CD4-positive, alpha-beta T cell treated with Interleukin-2 at 100 ng/mL for 4 hours (primary cell): Measurements from ENCODE around the gene LTBP3.

Source experiments
- DNase-seq: peaks from one replicate; pipeline ENCODE4 v3.0.0-alpha.2; 2020; ENCODE audit warnings: low spot score

Gene LTBP3

DNA sequence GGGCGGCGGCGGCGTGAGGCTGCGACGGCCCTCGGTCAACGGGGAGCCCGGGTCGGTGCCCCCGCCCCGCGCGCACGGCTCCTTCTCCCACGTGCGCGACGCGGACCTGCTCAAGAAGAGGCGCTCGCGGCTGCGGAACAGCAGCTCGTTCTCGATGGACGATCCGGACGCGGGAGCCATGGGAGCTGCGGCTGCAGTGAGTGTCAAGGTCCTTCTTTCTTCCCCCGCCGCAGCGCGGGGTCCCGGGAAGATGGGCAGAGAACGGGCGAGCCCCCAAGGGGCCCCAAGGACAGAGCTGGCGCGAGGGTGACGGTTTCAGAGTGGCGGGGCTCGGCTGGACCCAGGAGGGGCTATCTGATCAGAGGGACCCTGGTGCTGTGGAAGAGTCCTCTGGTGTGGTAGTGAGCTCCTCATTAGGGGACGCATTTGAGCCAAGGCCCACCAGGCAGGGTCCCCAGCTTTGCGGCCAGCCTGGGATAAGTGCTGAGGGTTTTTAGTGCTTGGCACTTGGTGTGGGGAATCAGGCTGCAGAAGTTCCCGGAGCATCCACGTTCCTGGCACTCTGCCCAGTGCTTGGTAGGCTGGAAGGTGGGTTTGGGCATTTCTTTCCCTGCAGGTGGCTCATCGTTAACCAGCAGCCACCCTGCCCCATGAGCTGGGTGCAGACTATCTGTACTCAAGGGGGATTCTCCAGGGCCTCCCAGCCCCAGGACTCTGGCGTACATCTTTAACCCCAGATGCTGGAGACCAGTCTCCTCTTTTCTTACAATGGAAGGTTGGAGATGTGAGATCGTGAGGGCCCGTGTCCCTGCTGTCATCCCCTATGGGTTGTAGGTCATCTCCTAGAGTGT, 27.5 kb upstream of the LTBP3 start:
- no peak for DNase-seq

- DNase-seq = no peak
Measured at GRCh38 chr11:65584723-65585171, 26.6 kb upstream of the LTBP3 start.

GRCh38 chr11:65584106-65584505, 25.9 kb upstream of the LTBP3 start:
- no peak for DNase-seq

- no peak for DNase-seq
Measured at GRCh38 chr11:65583589-65583988, 25.4 kb upstream of the LTBP3 start.

GRCh38 chr11:65581928-65582327, 23.8 kb upstream of the LTBP3 start:
- DNase-seq = no peak

DNA sequence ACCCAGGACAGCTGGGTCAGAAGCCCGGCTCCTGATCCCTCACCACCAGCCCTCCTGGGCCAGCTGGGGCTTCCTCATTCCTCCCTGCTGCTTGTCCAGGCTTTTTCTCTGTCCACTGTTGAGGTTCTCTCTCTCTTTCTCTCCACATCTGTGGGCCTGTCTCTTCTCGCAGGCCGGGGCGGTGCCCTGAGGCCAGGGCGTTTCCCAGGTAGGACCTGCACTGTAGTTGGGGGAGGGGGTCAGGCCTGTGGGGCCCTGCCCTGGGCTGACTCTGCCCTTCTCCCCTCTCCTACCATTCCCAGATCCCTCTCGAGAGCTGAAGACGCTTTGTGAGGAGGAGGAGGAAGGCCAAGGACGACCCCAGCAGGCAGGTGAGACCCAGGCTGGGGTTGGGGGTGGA, 22.6 kb upstream of the LTBP3 start:
- DNase-seq = no peak

DNA sequence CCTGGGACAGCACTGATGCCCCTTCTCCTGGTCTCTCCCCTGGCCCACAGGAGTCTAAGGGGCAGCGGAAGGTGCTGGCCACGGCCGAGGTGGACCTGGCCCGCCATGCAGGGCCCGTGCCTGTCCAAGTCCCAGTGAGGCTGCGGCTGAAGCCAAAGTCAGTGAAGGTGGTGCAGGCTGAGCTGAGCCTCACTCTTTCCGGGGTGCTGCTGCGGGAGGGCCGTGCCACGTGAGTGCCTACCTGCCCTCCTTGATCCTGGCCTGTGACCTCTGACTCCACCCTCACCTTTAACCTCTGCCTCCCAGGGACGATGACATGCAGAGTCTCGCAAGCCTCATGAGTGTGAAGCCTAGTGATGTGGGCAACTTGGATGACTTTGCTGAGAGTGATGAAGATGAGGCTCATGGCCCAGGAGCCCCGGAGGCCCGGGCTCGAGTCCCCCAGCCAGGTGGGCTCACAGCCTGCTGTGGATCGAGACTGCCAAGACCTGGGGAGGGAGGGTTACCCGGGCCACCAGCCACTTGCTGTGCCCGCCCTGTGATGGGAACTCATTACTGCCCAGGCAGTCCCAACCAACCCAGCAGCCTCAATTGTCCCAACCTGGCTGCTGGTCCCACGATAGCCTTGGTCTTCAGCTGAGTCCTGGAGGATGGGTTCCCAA, 22.0 kb upstream of the LTBP3 start:
- DNase-seq = no peak

DNA sequence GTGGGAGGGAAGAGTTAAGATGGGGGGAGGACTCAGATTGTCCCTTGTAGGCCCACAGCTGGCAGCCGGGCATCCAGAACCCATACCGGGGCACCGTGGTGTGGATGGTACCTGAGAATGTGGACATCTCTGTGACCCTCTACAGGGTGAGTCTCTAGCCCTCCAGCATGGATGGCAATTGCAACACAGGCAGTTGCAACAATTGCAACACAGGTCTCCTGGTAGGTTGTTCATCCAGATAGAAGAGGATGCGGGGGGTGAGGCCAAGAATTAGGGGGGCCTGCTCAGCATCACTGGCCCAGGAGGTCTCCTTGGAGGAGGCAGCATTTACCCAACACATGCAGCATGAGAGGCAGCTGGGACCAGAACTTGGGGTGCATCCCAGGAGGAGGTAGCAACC, 21.1 kb upstream of the LTBP3 start:
- no peak for DNase-seq

DNA sequence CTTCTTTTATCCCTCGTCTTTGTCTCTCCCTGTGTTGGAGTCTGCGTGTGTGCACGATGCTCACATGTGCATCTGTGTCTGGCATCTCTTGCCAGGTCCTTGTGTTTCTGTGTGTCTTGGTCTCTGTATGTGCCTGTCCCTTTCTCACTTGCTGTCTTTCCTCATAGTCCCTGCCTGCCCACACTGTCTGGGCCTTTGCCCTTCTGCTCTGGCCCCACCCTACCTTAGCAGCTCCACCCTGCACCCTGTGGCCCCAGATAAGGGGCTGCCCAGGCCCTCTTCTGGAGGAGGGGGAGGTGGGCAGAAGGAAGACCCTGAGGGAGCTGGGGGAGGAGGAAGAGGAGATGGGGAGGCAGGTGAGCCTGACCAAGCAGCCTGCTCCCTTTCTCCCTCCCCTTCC, 20.5 kb upstream of the LTBP3 start:
- no peak for DNase-seq

GRCh38 chr11:65578134-65578533, 20.0 kb upstream of the LTBP3 start:
- DNase-seq = no peak

GRCh38 chr11:65577756-65578109, 19.6 kb upstream of the LTBP3 start:
- no peak for DNase-seq

GRCh38 chr11:65576867-65577755, 19.0 kb upstream of the LTBP3 start:
- peak; percentile 39 for DNase-seq

GRCh38 chr11:65576232-65576866, 18.2 kb upstream of the LTBP3 start:
- no peak for DNase-seq

- peak; percentile 79 for DNase-seq
Measured at GRCh38 chr11:65575568-65576231, 17.5 kb upstream of the LTBP3 start, which contains the start of gene EHBP1L1. EHBP1L1 (plus strand) TSS chr11:65576053; CDS start chr11:65576303, 250 bp downstream.

- DNase-seq = peak; percentile 16
Measured at GRCh38 chr11:65574811-65575567, 16.8 kb upstream of the LTBP3 start.

DNA sequence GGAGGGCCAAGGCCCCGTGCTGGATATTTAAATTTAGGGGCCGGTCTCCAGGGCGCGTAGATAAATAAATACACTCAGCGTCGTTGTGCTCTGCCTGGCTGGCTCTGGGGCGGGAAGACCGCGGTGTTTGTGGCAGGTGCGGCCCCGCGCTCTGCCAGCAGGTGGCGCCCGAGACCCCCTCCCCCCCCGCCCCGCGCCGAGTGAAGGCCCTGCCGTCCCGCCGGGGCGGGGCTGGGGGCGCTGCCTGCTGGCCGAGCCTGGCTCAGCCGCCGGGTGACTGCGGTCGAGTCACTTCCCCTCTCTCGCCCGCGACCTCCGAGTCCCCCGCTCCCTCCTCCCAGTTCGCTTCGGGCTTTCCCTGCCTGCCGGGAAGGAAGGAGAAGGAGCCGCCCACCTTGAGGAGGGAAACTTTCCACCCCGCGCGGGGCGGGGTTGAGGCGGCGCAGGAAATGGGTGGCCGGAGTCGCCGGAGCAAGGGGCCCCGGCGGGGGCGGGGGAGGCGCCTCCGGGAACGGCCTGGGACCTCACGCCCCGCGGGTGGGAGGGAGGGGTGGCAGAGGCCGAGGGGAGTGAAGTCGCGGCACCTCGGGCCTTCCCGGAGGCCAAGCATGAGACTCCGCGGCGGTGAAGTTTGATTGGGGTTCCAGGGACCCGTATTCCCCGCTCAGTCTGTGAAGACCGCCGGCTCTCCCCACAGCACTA, 16.1 kb upstream of the LTBP3 start:
- DNase-seq = peak; percentile 87

- DNase-seq = no peak
Measured at GRCh38 chr11:65573391-65574079, 15.4 kb upstream of the LTBP3 start.

GRCh38 chr11:65572356-65573051, 14.3 kb upstream of the LTBP3 start, which contains the start of gene FAM89B:
FAM89B (plus strand) TSS chr11:65572538; CDS start chr11:65572670, 132 bp downstream.
- DNase-seq = peak; percentile 88

GRCh38 chr11:65571940-65572339, 13.8 kb upstream of the LTBP3 start:
- DNase-seq = no peak
